ENCODE measurements around the gene GYPC.

Gene GYPC

GRCh38 chr2:126652323-126652891 lies 3.6 kb upstream of the GYPC start:
- DNase-seq: no peak

- DNase-seq: no peak
Measured at GRCh38 chr2:126653109-126653508, 2.8 kb upstream of the GYPC start.

GRCh38 chr2:126653761-126654160 lies 2.2 kb upstream of the GYPC start:
- DNase-seq: no peak

- no peak for DNase-seq
Measured at GRCh38 chr2:126655051-126655450, 907 bp upstream of the GYPC start.

- peak; percentile 46 for DNase-seq
Measured at GRCh38 chr2:126656431-126657147, 631 bp downstream of the GYPC start.

GRCh38 chr2:126657148-126657635 lies 1.2 kb downstream of the GYPC start:
- DNase-seq: peak; percentile 93

GRCh38 chr2:126657636-126658318 lies 1.8 kb downstream of the GYPC start:
- DNase-seq: peak; percentile 92

GRCh38 chr2:126658319-126658904 lies 2.5 kb downstream of the GYPC start:
- no peak for DNase-seq

- DNase-seq: peak; percentile 31
Measured at GRCh38 chr2:126658905-126659561, 3.1 kb downstream of the GYPC start.

GRCh38 chr2:126659562-126660467 lies 3.9 kb downstream of the GYPC start:
- DNase-seq: no peak

- DNase-seq: no peak
Measured at GRCh38 chr2:126660971-126661370, 5.0 kb downstream of the GYPC start.

- DNase-seq: no peak
Measured at GRCh38 chr2:126661702-126662500, 5.9 kb downstream of the GYPC start.

- no peak for DNase-seq
Measured at GRCh38 chr2:126662621-126663020, 6.7 kb downstream of the GYPC start.

GRCh38 chr2:126663184-126663963 lies 7.4 kb downstream of the GYPC start:
- no peak for DNase-seq

- no peak for DNase-seq
Measured at GRCh38 chr2:126664234-126664633, 8.3 kb downstream of the GYPC start.

- DNase-seq: no peak
Measured at GRCh38 chr2:126664639-126665038, 8.7 kb downstream of the GYPC start.

GRCh38 chr2:126665483-126665882 lies 9.5 kb downstream of the GYPC start:
- no peak for DNase-seq

- no peak for DNase-seq
Measured at GRCh38 chr2:126668254-126668653, 12.3 kb downstream of the GYPC start.

- no peak for DNase-seq
Measured at GRCh38 chr2:126669772-126670171, 13.8 kb downstream of the GYPC start.

- DNase-seq: no peak
Measured at GRCh38 chr2:126671488-126671887, 15.5 kb downstream of the GYPC start.
